ENCODE measurements around the gene HEPHL1.
"Not testable (repeated sequence)": the region's sequence is repeated elsewhere in the genome, so short reads cannot be mapped to it uniquely, and the experiment has no call there.

HEPHL1 gene

DNA sequence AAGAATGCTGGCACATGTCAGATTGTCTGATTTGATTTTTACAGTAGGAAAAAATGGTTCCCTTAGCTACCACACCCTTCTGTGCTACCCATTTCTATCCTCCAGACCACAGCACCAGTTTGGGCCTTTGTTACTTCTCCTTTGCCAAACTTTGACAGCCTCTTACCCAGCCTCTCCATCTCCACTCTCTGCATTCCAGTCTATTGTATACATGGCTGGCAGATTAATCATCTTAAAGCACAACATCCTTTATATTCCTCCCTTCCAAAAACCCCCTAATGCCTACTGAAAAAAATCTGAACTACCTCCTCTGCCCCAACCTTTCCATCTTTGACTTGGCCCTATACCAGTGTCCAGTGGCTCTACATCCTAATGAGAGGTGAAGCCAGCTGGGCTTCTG lies 96.7 kb downstream of the HEPHL1 start:
- H3K4me3 ChIP-seq (replicated peaks; ENCODE audit: insufficient read depth, low read length) = no peak overlapping the region
- H3K27ac ChIP-seq (replicated peaks) = no peak overlapping the region
- H3K27me3 ChIP-seq (ENCODE audit: insufficient read depth, poor library complexity, severe bottlenecking) = no peaks in the 10 kb centered on the region
- TF ChIP-seq SPI1 (IDR thresholded peaks at IDR 0.05; ENCODE audit: borderline replicate concordance, low read depth) (no peak), POLR2AphosphoS5 (IDR thresholded peaks at IDR 0.05; ENCODE audit: low read depth) (no peak), REST (IDR thresholded peaks at IDR 0.05; ENCODE audit: insufficient replicate concordance, low read depth) (no peak), GABPA (IDR thresholded peaks at IDR 0.05; ENCODE audit: low read depth) (no peak)
- TF ChIP-seq, protein P1, sequence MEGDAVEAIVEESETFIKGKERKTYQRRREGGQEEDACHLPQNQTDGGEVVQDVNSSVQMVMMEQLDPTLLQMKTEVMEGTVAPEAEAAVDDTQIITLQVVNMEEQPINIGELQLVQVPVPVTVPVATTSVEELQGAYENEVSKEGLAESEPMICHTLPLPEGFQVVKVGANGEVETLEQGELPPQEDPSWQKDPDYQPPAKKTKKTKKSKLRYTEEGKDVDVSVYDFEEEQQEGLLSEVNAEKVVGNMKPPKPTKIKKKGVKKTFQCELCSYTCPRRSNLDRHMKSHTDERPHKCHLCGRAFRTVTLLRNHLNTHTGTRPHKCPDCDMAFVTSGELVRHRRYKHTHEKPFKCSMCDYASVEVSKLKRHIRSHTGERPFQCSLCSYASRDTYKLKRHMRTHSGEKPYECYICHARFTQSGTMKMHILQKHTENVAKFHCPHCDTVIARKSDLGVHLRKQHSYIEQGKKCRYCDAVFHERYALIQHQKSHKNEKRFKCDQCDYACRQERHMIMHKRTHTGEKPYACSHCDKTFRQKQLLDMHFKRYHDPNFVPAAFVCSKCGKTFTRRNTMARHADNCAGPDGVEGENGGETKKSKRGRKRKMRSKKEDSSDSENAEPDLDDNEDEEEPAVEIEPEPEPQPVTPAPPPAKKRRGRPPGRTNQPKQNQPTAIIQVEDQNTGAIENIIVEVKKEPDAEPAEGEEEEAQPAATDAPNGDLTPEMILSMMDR (IDR thresholded peaks at IDR 0.05; ENCODE audit: insufficient read depth, low read length) = no peak
- no peak for DNase-seq (ENCODE audit: low read depth in 1 of 2, low spot score in 1 of 2)

DNA sequence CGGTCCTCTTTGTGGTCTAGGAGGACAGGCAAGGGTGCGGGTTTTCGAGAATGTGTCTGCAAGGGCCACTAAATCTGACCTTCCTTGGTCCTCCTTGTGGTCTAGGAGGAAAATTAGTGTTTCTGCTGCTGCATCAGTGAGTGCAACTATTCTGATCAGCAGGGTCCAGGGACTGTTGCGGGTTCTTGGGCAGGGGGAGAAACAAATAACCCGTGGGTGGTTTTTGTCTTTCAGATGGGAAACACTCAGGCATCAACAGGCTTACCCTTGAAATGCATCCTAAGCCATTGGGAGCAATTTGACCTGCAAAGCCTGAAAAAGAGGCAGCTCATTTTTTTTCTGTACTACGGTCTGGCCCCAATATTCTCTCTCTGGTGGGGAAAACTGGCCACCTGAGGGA lies 98.5 kb downstream of the HEPHL1 start:
- not testable (repeated sequence) for H3K27me3 ChIP-seq (ENCODE audit: insufficient read depth, poor library complexity, severe bottlenecking); H3K27ac ChIP-seq (replicated peaks); DNase-seq (ENCODE audit: low read depth in 1 of 2, low spot score in 1 of 2); H3K4me3 ChIP-seq (replicated peaks; ENCODE audit: insufficient read depth, low read length)

GRCh38 chr11:94120516-94120915 lies 99.4 kb downstream of the HEPHL1 start:
- H3K27me3 ChIP-seq (ENCODE audit: insufficient read depth, poor library complexity, severe bottlenecking); H3K4me3 ChIP-seq (replicated peaks; ENCODE audit: insufficient read depth, low read length); DNase-seq (ENCODE audit: low read depth in 1 of 2, low spot score in 1 of 2); H3K27ac ChIP-seq (replicated peaks): not testable (repeated sequence)

- Histone ChIP-seq H3K27me3 (ENCODE audit: insufficient read depth, poor library complexity, severe bottlenecking) (no peaks in the 10 kb centered on the region), H3K27ac (replicated peaks) (no peak overlapping the region), H3K4me3 (replicated peaks; ENCODE audit: insufficient read depth, low read length) (no peak overlapping the region)
- no peak for DNase-seq (ENCODE audit: low read depth in 1 of 2, low spot score in 1 of 2)
- TF ChIP-seq SPI1 (IDR thresholded peaks at IDR 0.05; ENCODE audit: borderline replicate concordance, low read depth) = no peak
- TF ChIP-seq POLR2AphosphoS5 (IDR thresholded peaks at IDR 0.05; ENCODE audit: low read depth) = no peak
- TF ChIP-seq REST (IDR thresholded peaks at IDR 0.05; ENCODE audit: insufficient replicate concordance, low read depth) = no peak
- TF ChIP-seq, protein P1 (IDR thresholded peaks at IDR 0.05; ENCODE audit: insufficient read depth, low read length) = no peak
- TF ChIP-seq GABPA (IDR thresholded peaks at IDR 0.05; ENCODE audit: low read depth) = no peak
These were observed 99.8 kb downstream of the HEPHL1 start for GRCh38 chr11:94120946-94121345.

- no peak overlapping the region for H3K27ac ChIP-seq (replicated peaks)
- TF ChIP-seq, protein P1 (IDR thresholded peaks at IDR 0.05; ENCODE audit: insufficient read depth, low read length) = no peak
- TF ChIP-seq SPI1 (IDR thresholded peaks at IDR 0.05; ENCODE audit: borderline replicate concordance, low read depth) (no peak), REST (IDR thresholded peaks at IDR 0.05; ENCODE audit: insufficient replicate concordance, low read depth) (no peak), GABPA (IDR thresholded peaks at IDR 0.05; ENCODE audit: low read depth) (no peak), POLR2AphosphoS5 (IDR thresholded peaks at IDR 0.05; ENCODE audit: low read depth) (no peak)
- no peaks in the 10 kb centered on the region for H3K27me3 ChIP-seq (ENCODE audit: insufficient read depth, poor library complexity, severe bottlenecking)
- no peak overlapping the region for H3K4me3 ChIP-seq (replicated peaks; ENCODE audit: insufficient read depth, low read length)
- DNase-seq (ENCODE audit: low read depth in 1 of 2, low spot score in 1 of 2) = no peak
These were observed 104.4 kb downstream of the HEPHL1 start for GRCh38 chr11:94125407-94126115.
